ENCODE results near the gene LONRF2.

LONRF2 gene

DNA sequence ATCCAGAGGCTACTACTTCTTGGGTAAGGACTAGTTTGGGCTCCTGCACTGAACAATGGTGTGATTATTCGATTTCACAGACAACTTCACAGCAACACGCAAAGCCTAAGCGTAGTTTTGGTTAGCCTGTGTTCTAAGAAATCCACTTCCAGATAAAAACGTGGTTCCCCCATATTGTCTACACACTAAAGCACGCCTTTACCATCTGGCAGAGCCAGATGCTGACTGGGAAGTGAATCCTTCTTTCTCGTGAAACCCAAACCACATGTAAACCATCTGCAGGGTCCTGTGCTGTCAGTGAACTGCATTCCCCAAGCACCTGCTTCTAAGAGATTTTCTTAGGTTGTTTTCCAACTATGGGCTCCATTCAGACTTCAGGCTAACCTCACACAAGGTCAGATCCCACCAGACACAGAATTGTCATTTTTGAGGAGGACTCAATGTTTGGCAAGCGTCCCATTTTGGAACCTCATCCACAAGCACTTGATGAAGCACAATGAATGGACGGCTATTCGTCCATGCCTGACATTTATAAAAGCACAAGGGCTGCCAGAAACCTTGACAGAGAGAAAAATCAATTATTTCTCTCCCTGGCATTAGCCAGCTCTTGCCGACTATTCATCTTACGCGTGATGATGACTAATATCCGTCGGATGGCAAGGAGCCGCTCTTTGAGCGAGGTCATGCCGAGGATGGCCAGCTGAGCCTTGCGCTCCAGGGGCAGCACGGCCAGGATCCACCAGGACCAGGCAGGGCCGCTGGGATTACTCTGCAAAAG, 38.4 kb downstream of the LONRF2 start:
- no peaks in the 10 kb centered on the region for H3K4me1 ChIP-seq (ENCODE audit: control insufficient read depth, low read length)
- no peaks in the 10 kb centered on the region for H3K9me2 ChIP-seq (replicated peaks; ENCODE audit: control insufficient read depth, low read length)
- H3K27ac ChIP-seq (ENCODE audit: low read depth, low read length), result no peak overlapping the region
- no peaks in the 10 kb centered on the region for H4K20me1 ChIP-seq (ENCODE audit: control insufficient read depth, insufficient read depth, low read depth, low read length)
- no peaks in the 10 kb centered on the region for H3K79me2 ChIP-seq (ENCODE audit: control insufficient read depth, low read length)
- H3K27me3 ChIP-seq (ENCODE audit: control insufficient read depth, low read length), result peaks cover 27% of the 10 kb centered on the region
- no peak for TF ChIP-seq CTCF (IDR thresholded peaks at IDR 0.05; ENCODE audit: low read depth, low read length, poor library complexity, severe bottlenecking)
- no peak for TF ChIP-seq EZH2phosphoT487 (IDR thresholded peaks at IDR 0.05; ENCODE audit: borderline replicate concordance, low read length)
- H3K9me3 ChIP-seq (ENCODE audit: control insufficient read depth, insufficient read depth, low read length), result no peaks in the 10 kb centered on the region
- H3K4me3 ChIP-seq (ENCODE audit: low read length), result no peak overlapping the region
- H3F3A ChIP-seq (ENCODE audit: control insufficient read depth, insufficient read depth), result no peaks in the 10 kb centered on the region
- no peak overlapping the region for H3K4me2 ChIP-seq (ENCODE audit: low read length)
- H3K36me3 ChIP-seq (ENCODE audit: control insufficient read depth, low read length), result no peaks in the 10 kb centered on the region

- Histone ChIP-seq H3K4me1 (ENCODE audit: control insufficient read depth, low read length) (no peaks in the 10 kb centered on the region), H3K79me2 (ENCODE audit: control insufficient read depth, low read length) (no peaks in the 10 kb centered on the region), H3K27ac (ENCODE audit: low read depth, low read length) (no peak overlapping the region), H3F3A (ENCODE audit: control insufficient read depth, insufficient read depth) (no peaks in the 10 kb centered on the region), H3K9me3 (ENCODE audit: control insufficient read depth, insufficient read depth, low read length) (no peaks in the 10 kb centered on the region), H3K27me3 (ENCODE audit: control insufficient read depth, low read length) (peaks cover 26% of the 10 kb centered on the region), H3K9me2 (replicated peaks; ENCODE audit: control insufficient read depth, low read length) (no peaks in the 10 kb centered on the region), H3K36me3 (ENCODE audit: control insufficient read depth, low read length) (no peaks in the 10 kb centered on the region), H3K4me2 (ENCODE audit: low read length) (no peak overlapping the region), H3K4me3 (ENCODE audit: low read length) (no peak overlapping the region), H4K20me1 (ENCODE audit: control insufficient read depth, insufficient read depth, low read depth, low read length) (no peaks in the 10 kb centered on the region)
- TF ChIP-seq EZH2phosphoT487 (IDR thresholded peaks at IDR 0.05; ENCODE audit: borderline replicate concordance, low read length) (no peak), CTCF (IDR thresholded peaks at IDR 0.05; ENCODE audit: low read depth, low read length, poor library complexity, severe bottlenecking) (no peak)
Measured at GRCh38 chr2:100281521-100282438, 40.5 kb downstream of the LONRF2 start.

- no peaks in the 10 kb centered on the region for H3K9me3 ChIP-seq (ENCODE audit: control insufficient read depth, insufficient read depth, low read length)
- H4K20me1 ChIP-seq (ENCODE audit: control insufficient read depth, insufficient read depth, low read depth, low read length), result no peaks in the 10 kb centered on the region
- TF ChIP-seq CTCF (IDR thresholded peaks at IDR 0.05; ENCODE audit: low read depth, low read length, poor library complexity, severe bottlenecking), result no peak
- TF ChIP-seq EZH2phosphoT487 (IDR thresholded peaks at IDR 0.05; ENCODE audit: borderline replicate concordance, low read length), result no peak
- H3K4me2 ChIP-seq (ENCODE audit: low read length), result no peak overlapping the region
- no peak overlapping the region for H3K4me3 ChIP-seq (ENCODE audit: low read length)
- H3K9me2 ChIP-seq (replicated peaks; ENCODE audit: control insufficient read depth, low read length), result no peaks in the 10 kb centered on the region
- no peaks in the 10 kb centered on the region for H3K79me2 ChIP-seq (ENCODE audit: control insufficient read depth, low read length)
- H3K36me3 ChIP-seq (ENCODE audit: control insufficient read depth, low read length), result no peaks in the 10 kb centered on the region
- peaks cover 24% of the 10 kb centered on the region for H3K27me3 ChIP-seq (ENCODE audit: control insufficient read depth, low read length)
- H3K27ac ChIP-seq (ENCODE audit: low read depth, low read length), result no peak overlapping the region
- H3K4me1 ChIP-seq (ENCODE audit: control insufficient read depth, low read length), result no peaks in the 10 kb centered on the region
- no peaks in the 10 kb centered on the region for H3F3A ChIP-seq (ENCODE audit: control insufficient read depth, insufficient read depth)
Measured at GRCh38 chr2:100279586-100280534, 42.4 kb downstream of the LONRF2 start.

Data from DOHH2 (cell line).